Lung (tissue), 12 donors: ENCODE measurements around the gene LPCAT1. TPM values are rescaled to one million over a fixed set of nuclear protein-coding genes. Genes with fewer than 3 reads are reported as not detected.

Experiments used
- ATAC-seq: fragments of 200-7000 bp; cut with Tn5 transposase; one replicate; pipeline ENCODE4 v1.9.1; 2020; ENCODE audit warnings: moderate number of reproducible peaks; ENCODE audit not compliant: insufficient read depth, low FRiP score
- DNase-seq, 3 donors: peaks; one replicate each; pipeline ENCODE4 v3.0.0-alpha.2; 2013 to 2017
- H3K27ac ChIP-seq, 2 donors: one replicate each; pipeline ENCODE4 v1.5.1; 2013; ENCODE audit warnings: mild to moderate bottlenecking in 2 of 2, moderate library complexity in 2 of 2, control low read depth in 1 of 2, inconsistent platforms in 1 of 2, low read depth in 1 of 2, low read length in 1 of 2
- H3K27me3 ChIP-seq, 3 donors: one replicate each; pipeline ENCODE4 v1.5.1; 2013; ENCODE audit warnings: low read length in 2 of 3; ENCODE audit not compliant: control insufficient read depth in 3 of 3, insufficient read depth in 3 of 3
- H3K36me3 ChIP-seq, 4 donors: one replicate each; pipeline ENCODE4 v1.5.1; 2013; ENCODE audit warnings: low read length in 4 of 4, mild to moderate bottlenecking in 1 of 4, moderate library complexity in 1 of 4; ENCODE audit not compliant: control insufficient read depth in 4 of 4, insufficient read depth in 4 of 4
- H3K4me1 ChIP-seq, 5 donors: one replicate each; pipeline ENCODE4 v1.5.1; 2013; ENCODE audit warnings: low read length in 5 of 5, mild to moderate bottlenecking in 2 of 5, moderate library complexity in 1 of 5; ENCODE audit not compliant: control insufficient read depth in 5 of 5, insufficient read depth in 5 of 5
- H3K4me3 ChIP-seq: one replicate; pipeline ENCODE4 v1.5.1; 2013; ENCODE audit warnings: mild to moderate bottlenecking, control low read depth, moderate library complexity
- H3K9ac ChIP-seq, 2 donors: one replicate each; pipeline ENCODE4 v1.5.1; 2013; ENCODE audit warnings: low read length in 2 of 2, control low read depth in 1 of 2; ENCODE audit not compliant: insufficient read depth in 1 of 2
- H3K9me3 ChIP-seq, 4 donors: one replicate each; pipeline ENCODE4 v1.5.1; 2013; ENCODE audit warnings: low read length in 3 of 4, mild to moderate bottlenecking in 1 of 4, moderate library complexity in 1 of 4; ENCODE audit not compliant: control insufficient read depth in 4 of 4, insufficient read depth in 3 of 4
- WGBS, 2 donors: extraction: QIAGEN DNeasy Blood & Tissue Kit; methylation state at CpG; one replicate each; pipeline ENCODE4 v1.1.7; 2013; 5-methylcytosine and 5-hydroxymethylcytosine counted together
- polyA plus RNA-seq, 2 donors: library from polyadenylated mRNA; stranded (reverse); fragments of 200-250 nt; gene quantifications; one replicate each; pipeline ENCODE4 v1.2.1, GENCODE V29; 2013
- total RNA-seq, 2 donors: library from RNA; depleted of rRNA in 1 of 2; stranded (reverse); fragments of >200 nt in 1 of 2; gene quantifications; one replicate each; pipeline ENCODE4 v1.2.1, GENCODE V29; 2014 to 2021
- TF ChIP-seq, protein P1 (sequence below): IDR thresholded peaks from 2 replicates; pipeline ENCODE4 v1.5.1; 2012; ENCODE audit warnings: mild to moderate bottlenecking; ENCODE audit errors: control extremely low read depth, extremely low read depth
- donor health status: control.
- donor health status: control.
- donor health status: Bipolar disorder and iron deficiency.
- donor health status: healthy.
- donor health status: DM: yes; HTN: yes; CAD: no.

LPCAT1 gene
- total and polyA plus RNA-seq, 4 donors, result 198 to 669 (median 443) TPM

DNA sequence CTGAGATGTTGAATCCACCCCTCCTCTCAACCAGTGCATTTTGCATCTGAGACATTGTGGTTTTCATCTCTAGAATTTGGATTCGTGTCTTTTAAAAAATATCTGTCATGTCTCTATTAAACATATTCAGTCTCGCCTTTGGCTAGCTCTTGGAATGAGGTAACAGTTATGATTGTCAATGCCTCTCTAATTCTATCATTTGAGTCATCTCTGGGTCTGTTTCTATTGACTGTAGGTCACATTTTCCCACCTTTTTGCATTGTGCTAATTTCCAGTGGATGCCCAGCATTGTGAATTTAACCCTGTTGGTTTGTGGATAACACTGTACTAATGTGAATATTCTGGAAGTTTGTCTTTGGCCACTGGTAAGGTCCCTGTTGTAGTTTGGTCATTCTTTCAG, 70.1 kb downstream of the LPCAT1 start:
- Histone ChIP-seq H3K27ac (no peak overlapping the region), H3K9ac (no peak overlapping the region), H3K36me3 (peaks cover 0 to 6% (median 3%) of the 10 kb centered on the region in 4 donors), H3K27me3 (peaks cover 0 to 6% (median 0%) of the 10 kb centered on the region in 3 donors), H3K4me1 (no peaks in the 10 kb centered on the region), H3K4me3 (no peak overlapping the region), H3K9me3 (peaks cover 2 to 24% (median 8%) of the 10 kb centered on the region in 4 donors)
- ATAC-seq (no peak), DNase-seq (no peak)
- TF ChIP-seq, protein P1, sequence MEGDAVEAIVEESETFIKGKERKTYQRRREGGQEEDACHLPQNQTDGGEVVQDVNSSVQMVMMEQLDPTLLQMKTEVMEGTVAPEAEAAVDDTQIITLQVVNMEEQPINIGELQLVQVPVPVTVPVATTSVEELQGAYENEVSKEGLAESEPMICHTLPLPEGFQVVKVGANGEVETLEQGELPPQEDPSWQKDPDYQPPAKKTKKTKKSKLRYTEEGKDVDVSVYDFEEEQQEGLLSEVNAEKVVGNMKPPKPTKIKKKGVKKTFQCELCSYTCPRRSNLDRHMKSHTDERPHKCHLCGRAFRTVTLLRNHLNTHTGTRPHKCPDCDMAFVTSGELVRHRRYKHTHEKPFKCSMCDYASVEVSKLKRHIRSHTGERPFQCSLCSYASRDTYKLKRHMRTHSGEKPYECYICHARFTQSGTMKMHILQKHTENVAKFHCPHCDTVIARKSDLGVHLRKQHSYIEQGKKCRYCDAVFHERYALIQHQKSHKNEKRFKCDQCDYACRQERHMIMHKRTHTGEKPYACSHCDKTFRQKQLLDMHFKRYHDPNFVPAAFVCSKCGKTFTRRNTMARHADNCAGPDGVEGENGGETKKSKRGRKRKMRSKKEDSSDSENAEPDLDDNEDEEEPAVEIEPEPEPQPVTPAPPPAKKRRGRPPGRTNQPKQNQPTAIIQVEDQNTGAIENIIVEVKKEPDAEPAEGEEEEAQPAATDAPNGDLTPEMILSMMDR, result no peak
- WGBS, 2 donors, result 84 to 88% methylated on average over 2 of the region's 2 CpGs

DNA sequence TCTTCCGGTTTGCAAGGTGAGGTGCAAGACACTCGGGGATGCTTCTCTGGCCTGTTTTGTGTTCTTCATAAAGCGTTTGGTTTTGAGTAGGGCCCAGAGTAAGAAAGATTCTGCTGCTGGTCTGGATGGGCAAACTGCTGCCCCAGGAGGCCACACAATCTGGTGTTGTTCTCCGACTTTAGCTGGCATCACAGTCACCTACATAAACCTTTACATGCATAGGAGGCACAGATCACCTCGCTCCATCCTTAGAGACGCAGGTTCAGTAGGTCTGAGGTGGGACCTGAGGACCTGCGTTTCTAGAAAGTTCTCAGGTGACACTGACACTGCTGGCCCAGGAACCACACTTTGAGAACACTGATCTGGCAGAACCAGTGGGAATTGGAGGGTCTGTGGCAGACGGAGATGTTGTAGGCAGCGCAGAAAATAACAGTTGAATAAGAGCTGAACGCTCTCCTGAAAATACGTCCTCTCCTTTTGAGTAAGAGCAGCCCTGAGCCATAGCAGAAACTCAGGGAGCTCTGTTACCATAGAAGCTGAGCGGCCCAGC, 74.6 kb downstream of the LPCAT1 start:
- 88 to 92% methylated on average over 12 of the region's 12 CpGs for WGBS, 2 donors
- Histone ChIP-seq H3K36me3 (no peaks in the 10 kb centered on the region), H3K4me3 (no peak overlapping the region), H3K9me3 (peaks cover 0 to 7% (median 3%) of the 10 kb centered on the region in 4 donors), H3K27me3 (peaks cover 0 to 24% (median 4%) of the 10 kb centered on the region in 3 donors), H3K9ac (no peak overlapping the region), H3K27ac (no peak overlapping the region), H3K4me1 (peaks cover 0 to 9% (median 5%) of the 10 kb centered on the region in 5 donors)
- TF ChIP-seq, protein P1, result no peak
- DNase-seq (no peak), ATAC-seq (no peak)

DNA sequence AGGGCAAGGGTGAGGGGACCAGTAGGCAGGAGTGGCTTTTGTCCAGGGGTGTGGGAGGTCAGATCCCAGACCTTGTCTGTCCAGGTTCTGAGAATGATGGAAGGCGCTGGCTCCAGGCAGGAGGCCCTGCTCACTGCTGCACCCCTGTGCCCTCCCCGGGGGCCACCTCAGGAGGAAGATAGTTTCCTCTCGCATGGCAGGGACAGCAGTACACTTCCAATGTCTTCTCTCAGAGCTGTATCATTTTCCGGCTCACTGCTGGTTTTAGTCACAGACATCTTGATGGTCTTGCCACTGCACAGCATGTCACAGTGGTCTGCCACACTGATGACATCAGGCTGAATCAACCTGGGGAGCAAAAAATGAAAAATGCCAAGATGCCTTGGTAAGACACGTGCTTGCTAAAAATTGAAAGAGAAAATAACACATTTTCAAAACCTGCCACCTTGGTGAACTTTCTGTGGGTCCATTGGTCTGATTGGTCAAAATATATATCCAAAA, 75.2 kb downstream of the LPCAT1 start:
- Histone ChIP-seq H3K4me1 (peaks cover 0 to 12% (median 5%) of the 10 kb centered on the region in 5 donors), H3K27ac (no peak overlapping the region), H3K4me3 (no peak overlapping the region), H3K9ac (no peak overlapping the region), H3K27me3 (peaks cover 0 to 30% (median 10%) of the 10 kb centered on the region in 3 donors), H3K9me3 (peaks cover 0 to 3% (median under 1%) of the 10 kb centered on the region in 4 donors), H3K36me3 (no peaks in the 10 kb centered on the region)
- TF ChIP-seq, protein P1, result no peak
- no peak for ATAC-seq
- WGBS, 2 donors, result 76 to 84% methylated on average over 5 of the region's 5 CpGs
- DNase-seq, result no peak
